ENCODE data around the gene SLIT1. TPM values are rescaled to one million over a fixed set of nuclear protein-coding genes. Genes with fewer than 3 reads are reported as not detected.
A peak's percentile ranks its signal among the peaks of the same experiment; 100 is the strongest.

Gene SLIT1
- total RNA-seq, 6 experiments from 2014 or later: 0.04 to 0.29 (median 0.12) TPM; not detected in 1

GRCh38 chr10:97075961-97076525 lies 109.7 kb downstream of the SLIT1 start:
- intact Hi-C loops (cut with DNase I): loop anchor here (10.0 kb wide), 1 partner anchor 129 kb away; no protein-coding TSS in a partner anchor
- H3K27me3 ChIP-seq: no peaks in the 10 kb centered on the region

GRCh38 chr10:97075421-97075820 lies 110.3 kb downstream of the SLIT1 start:
- Histone ChIP-seq H3K4me1 (no peaks in the 10 kb centered on the region), H3K27ac (no peak overlapping the region), H3K4me3 (no peak overlapping the region), H3K27me3 (no peaks in the 10 kb centered on the region), H3K9me3 (no peaks in the 10 kb centered on the region), H3K36me3 (no peaks in the 10 kb centered on the region)
- WGBS (ENCODE audit: insufficient coverage, low coverage, low lambda C conversion rate, missing lambda C conversion rate): 70% methylated on average over 2 of the region's 7 CpGs
- DNase-seq (no peak), ATAC-seq (no peak)
- TF ChIP-seq POLR2A (IDR thresholded peaks at IDR 0.05) (no peak), CTCF (IDR thresholded peaks at IDR 0.05) (no peak)
- intact Hi-C loops (cut with DNase I): loop anchor here (10.0 kb wide), 1 partner anchor 129 kb away; no protein-coding TSS in a partner anchor

More at GRCh38 chr10:97075961-97076525, 109.7 kb downstream of the SLIT1 start:
- ATAC-seq (no peak), DNase-seq (no peak)
- 77% methylated on average over 2 of the region's 7 CpGs for WGBS (ENCODE audit: insufficient coverage, low coverage, low lambda C conversion rate, missing lambda C conversion rate)
- H3K4me1 ChIP-seq: no peaks in the 10 kb centered on the region
- H3K9me3 ChIP-seq: no peaks in the 10 kb centered on the region
- H3K4me3 ChIP-seq: no peak overlapping the region
- no peak for TF ChIP-seq POLR2A (IDR thresholded peaks at IDR 0.05)
- TF ChIP-seq CTCF (IDR thresholded peaks at IDR 0.05): no peak
- H3K27ac ChIP-seq: no peak overlapping the region
- no peaks in the 10 kb centered on the region for H3K36me3 ChIP-seq

- Histone ChIP-seq H3K36me3 (no peaks in the 10 kb centered on the region), H3K27me3 (no peaks in the 10 kb centered on the region), H3K4me3 (no peak overlapping the region), H3K27ac (no peak overlapping the region), H3K9me3 (no peaks in the 10 kb centered on the region), H3K4me1 (no peaks in the 10 kb centered on the region)
- intact Hi-C loops (cut with DNase I): loop anchor here (10.0 kb wide), 1 partner anchor 130 kb away; no protein-coding TSS in a partner anchor
- 38% methylated on average over 6 of the region's 15 CpGs for WGBS (ENCODE audit: insufficient coverage, low coverage, low lambda C conversion rate, missing lambda C conversion rate)
- TF ChIP-seq CTCF (IDR thresholded peaks at IDR 0.05): no peak
- TF ChIP-seq POLR2A (IDR thresholded peaks at IDR 0.05): no peak
- DNase-seq (no peak), ATAC-seq (no peak)
Observed at GRCh38 chr10:97074256-97075145, 111.3 kb downstream of the SLIT1 start.

GRCh38 chr10:97072851-97073665 lies 112.7 kb downstream of the SLIT1 start:
- Histone ChIP-seq H3K9me3 (no peaks in the 10 kb centered on the region), H3K27ac (no peak overlapping the region), H3K4me1 (no peaks in the 10 kb centered on the region), H3K27me3 (no peaks in the 10 kb centered on the region), H3K36me3 (no peaks in the 10 kb centered on the region), H3K4me3 (no peak overlapping the region)
- 20% methylated on average over 15 of the region's 21 CpGs for WGBS (ENCODE audit: insufficient coverage, low coverage, low lambda C conversion rate, missing lambda C conversion rate)
- peak; percentile 75 to 80 (median 77) for DNase-seq
- TF ChIP-seq POLR2A (IDR thresholded peaks at IDR 0.05) (no peak), CTCF (IDR thresholded peaks at IDR 0.05) (peak; percentile 74 to 94 (median 90))
- peak; percentile 78 to 93 (median 88) for ATAC-seq
- intact Hi-C loops (cut with DNase I): loop anchor here (10.0 kb wide), 1 partner anchor 132 kb away; no protein-coding TSS in a partner anchor
